Sigmoid colon (tissue), 7 donors: ENCODE data around the gene NR3C2. TPM values are rescaled to one million over a fixed set of nuclear protein-coding genes. Genes with fewer than 3 reads are reported as not detected.

Experiments
- DNase-seq: peaks from one replicate; pipeline ENCODE4 v3.0.0-alpha.2; 2019
- H3K27ac ChIP-seq, 4 donors: fragments of 200-600 bp; sonication (generic); one replicate each; pipeline ENCODE4 v1.5.1; 2016 to 2019; ENCODE audit warnings: mild to moderate bottlenecking in 1 of 4
- H3K27me3 ChIP-seq, 3 donors: fragments of 200-600 bp; sonication (generic); one replicate each; pipeline ENCODE4 v1.5.1; 2019; ENCODE audit warnings: mild to moderate bottlenecking in 1 of 3
- H3K36me3 ChIP-seq, 4 donors: fragments of 200-600 bp; sonication (generic); one replicate each; pipeline ENCODE4 v1.5.1; 2016 to 2019
- H3K4me1 ChIP-seq, 4 donors: fragments of 200-600 bp; sonication (generic); one replicate each; pipeline ENCODE4 v1.5.1; 2017 to 2019
- H3K4me3 ChIP-seq, 4 donors: fragments of 200-600 bp; sonication (generic); one replicate each; pipeline ENCODE4 v1.5.1; 2017 to 2019; ENCODE audit warnings: mild to moderate bottlenecking in 2 of 4, moderate library complexity in 1 of 4
- H3K9me3 ChIP-seq, 4 donors: fragments of 200-600 bp in 3 of 4; sonication (generic) in 3 of 4; one replicate each; pipeline versions ENCODE4 v1.5.1 to v1.6.1; 2013 to 2019
- CTCF ChIP-seq, 4 experiments: fragments of 450-650 bp in 3 of 4; fragments of 200-600 bp in 1 of 4; IDR thresholded peaks; one replicate each; pipeline ENCODE4 v1.5.1; 2016 to 2019; ENCODE audit warnings: antibody characterized with exemption in 4 of 4, mild to moderate bottlenecking in 3 of 4, moderate library complexity in 2 of 4
- EP300 ChIP-seq, 4 donors: sonication (generic); formaldehyde crosslinking; IDR thresholded peaks; one replicate each; pipeline ENCODE4 v1.6.1; 2017; ENCODE audit warnings: antibody characterized with exemption in 4 of 4
- POLR2A ChIP-seq, 2 donors: fragments of 450-650 bp; IDR thresholded peaks; one replicate each; pipeline ENCODE4 v1.6.1; 2016; ENCODE audit warnings: antibody characterized with exemption in 2 of 2, mild to moderate bottlenecking in 2 of 2, moderate library complexity in 2 of 2
- POLR2AphosphoS5 ChIP-seq, 4 donors: sonication (generic); formaldehyde crosslinking; IDR thresholded peaks; one replicate each; pipeline ENCODE4 v1.6.1; 2017; ENCODE audit warnings: antibody characterized with exemption in 4 of 4
- WGBS, 2 donors: extraction: QIAGEN DNeasy Blood & Tissue Kit; methylation state at CpG; one replicate each; pipeline ENCODE4 v1.1.7; 2013; 5-methylcytosine and 5-hydroxymethylcytosine counted together
- intact Hi-C: fragments of 100-400 bp; cut with DNase I; formaldehyde crosslinking; loops from one replicate; pipeline ENCODE4 v1.15.1; 2023
- polyA plus RNA-seq, 3 donors: library from polyadenylated mRNA; stranded (reverse); fragments of 200-250 nt; gene quantifications; one replicate each; pipeline ENCODE4 v1.2.3, GENCODE V29; 2013
- total RNA-seq, 4 donors: library from RNA; depleted of rRNA; stranded (reverse); fragments of >200 nt; gene quantifications; one replicate each; pipeline ENCODE4 v1.1.0, GENCODE V29; 2016
- donor health status: healthy with polysubstance abuse.
- donor health status: Bipolar disorder and iron deficiency.
- donor health status: healthy.

Gene NR3C2
- total and polyA plus RNA-seq, 7 donors: 15.6 to 34.9 (median 23.4) TPM

GRCh38 chr4:148444296-148445070 lies 2.3 kb upstream of the NR3C2 start:
- Histone ChIP-seq H3K27ac (peak overlapping the region; percentile 92 to 97 (median 96)), H3K36me3 (no peaks in the 10 kb centered on the region), H3K27me3 (no peaks in the 10 kb centered on the region), H3K9me3 (no peaks in the 10 kb centered on the region), H3K4me3 (peak overlapping the region; percentile 91 to 96 (median 93)), H3K4me1 (peaks cover 0 to 34% (median 15%) of the 10 kb centered on the region in 4 donors)
- TF ChIP-seq POLR2A (IDR thresholded peaks at IDR 0.05): no peak
- TF ChIP-seq POLR2AphosphoS5 (IDR thresholded peaks at IDR 0.05): peak in 1 of 4 donors; percentile 13
- no peak for TF ChIP-seq EP300 (IDR thresholded peaks at IDR 0.05)
- TF ChIP-seq CTCF (IDR thresholded peaks at IDR 0.05): peak in 1 of 4 experiments; percentile 15
- intact Hi-C loops: loop anchor here (5.0 to 10.0 kb wide), 6 partner anchors 67 to 762 kb away; partner anchors contain the start of gene PRMT9
- peak; percentile 71 for DNase-seq
- WGBS, 2 donors: 1% methylated on average over 89 of the region's 89 CpGs

GRCh38 chr4:148443512-148444295 lies 1.5 kb upstream of the NR3C2 start:
- peak overlapping the region; percentile 91 to 96 (median 93) for H3K4me3 ChIP-seq
- DNase-seq: peak; percentile 83
- WGBS, 2 donors: 1% methylated on average over 64 of the region's 64 CpGs
- H3K4me1 ChIP-seq: peaks cover 0 to 38% (median 20%) of the 10 kb centered on the region in 4 donors
- intact Hi-C loops: loop anchor here (5.0 to 10.0 kb wide), 5 partner anchors 66 to 761 kb away; partner anchors contain the start of gene PRMT9
- TF ChIP-seq POLR2AphosphoS5 (IDR thresholded peaks at IDR 0.05) (peak in 1 of 4 donors; percentile 3), CTCF (IDR thresholded peaks at IDR 0.05) (no peak)
- no peaks in the 10 kb centered on the region for H3K27me3 ChIP-seq
- H3K27ac ChIP-seq: peak overlapping the region; percentile 92 to 97 (median 96)
- H3K9me3 ChIP-seq: no peaks in the 10 kb centered on the region
- H3K36me3 ChIP-seq: no peaks in the 10 kb centered on the region

GRCh38 chr4:148442832-148443511 lies 758 bp upstream of the NR3C2 start:
- no peaks in the 10 kb centered on the region for H3K36me3 ChIP-seq
- H3K27me3 ChIP-seq: no peaks in the 10 kb centered on the region
- WGBS, 2 donors: 0 to 1% methylated on average over 27 of the region's 27 CpGs
- H3K27ac ChIP-seq: peak overlapping the region; percentile 92 to 97 (median 96)
- intact Hi-C loops: loop anchor here (5.0 to 10.0 kb wide), 5 partner anchors 66 to 761 kb away; partner anchors contain the start of gene PRMT9
- H3K9me3 ChIP-seq: no peaks in the 10 kb centered on the region
- H3K4me1 ChIP-seq: peaks cover 0 to 38% (median 20%) of the 10 kb centered on the region in 4 donors
- DNase-seq: peak; percentile 75
- H3K4me3 ChIP-seq: peak overlapping the region; percentile 91 to 96 (median 93)
- TF ChIP-seq POLR2AphosphoS5 (IDR thresholded peaks at IDR 0.05): no peak
- TF ChIP-seq EP300 (IDR thresholded peaks at IDR 0.05): no peak

- Histone ChIP-seq H3K9me3 (no peaks in the 10 kb centered on the region), H3K4me1 (peaks cover 0 to 38% (median 15%) of the 10 kb centered on the region in 4 donors), H3K4me3 (peak overlapping the region; percentile 91 to 96 (median 93)), H3K27ac (peak overlapping the region; percentile 92 to 97 (median 96)), H3K27me3 (no peaks in the 10 kb centered on the region), H3K36me3 (no peaks in the 10 kb centered on the region)
- 1 to 3% methylated on average over 12 of the region's 12 CpGs for WGBS, 2 donors
- DNase-seq: no peak
- TF ChIP-seq POLR2AphosphoS5 (IDR thresholded peaks at IDR 0.05) (no peak), POLR2A (IDR thresholded peaks at IDR 0.05) (no peak), CTCF (IDR thresholded peaks at IDR 0.05) (no peak), EP300 (IDR thresholded peaks at IDR 0.05) (no peak)
- intact Hi-C loops: loop anchor here (5.0 to 10.0 kb wide), 5 partner anchors 64 to 759 kb away; partner anchors contain the start of gene PRMT9
Observed at GRCh38 chr4:148441624-148441985, 609 bp downstream of the NR3C2 start.
